ENCODE results near the gene PIWIL4. TPM values are rescaled to one million over a fixed set of nuclear protein-coding genes. Genes with fewer than 3 reads are reported as not detected.
A peak's percentile ranks its signal among the peaks of the same experiment; 100 is the strongest.

Gene PIWIL4
- total RNA-seq, 1 donor: 2.7 TPM

DNA sequence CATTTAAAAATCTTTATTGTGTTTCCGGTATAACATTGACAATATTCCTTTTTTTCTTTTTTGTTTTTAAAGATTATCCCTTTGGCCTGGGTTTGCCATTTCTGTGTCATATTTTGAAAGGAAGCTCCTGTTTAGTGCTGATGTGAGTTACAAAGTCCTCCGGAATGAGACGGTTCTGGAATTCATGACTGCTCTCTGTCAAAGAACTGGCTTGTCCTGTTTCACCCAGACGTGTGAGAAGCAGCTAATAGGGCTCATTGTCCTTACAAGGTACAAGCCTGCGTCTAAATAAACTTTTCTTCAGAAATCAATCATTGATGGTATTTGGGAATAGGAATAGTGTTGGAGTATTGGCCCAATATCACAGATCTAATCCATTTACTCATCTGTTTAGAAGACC is 19.8 kb downstream of the PIWIL4 start:
- H3K4me3 ChIP-seq (ENCODE audit: low read depth, low read length): no peak overlapping the region
- no peak for DNase-seq (ENCODE audit: low read depth)
- TF ChIP-seq, protein P1, sequence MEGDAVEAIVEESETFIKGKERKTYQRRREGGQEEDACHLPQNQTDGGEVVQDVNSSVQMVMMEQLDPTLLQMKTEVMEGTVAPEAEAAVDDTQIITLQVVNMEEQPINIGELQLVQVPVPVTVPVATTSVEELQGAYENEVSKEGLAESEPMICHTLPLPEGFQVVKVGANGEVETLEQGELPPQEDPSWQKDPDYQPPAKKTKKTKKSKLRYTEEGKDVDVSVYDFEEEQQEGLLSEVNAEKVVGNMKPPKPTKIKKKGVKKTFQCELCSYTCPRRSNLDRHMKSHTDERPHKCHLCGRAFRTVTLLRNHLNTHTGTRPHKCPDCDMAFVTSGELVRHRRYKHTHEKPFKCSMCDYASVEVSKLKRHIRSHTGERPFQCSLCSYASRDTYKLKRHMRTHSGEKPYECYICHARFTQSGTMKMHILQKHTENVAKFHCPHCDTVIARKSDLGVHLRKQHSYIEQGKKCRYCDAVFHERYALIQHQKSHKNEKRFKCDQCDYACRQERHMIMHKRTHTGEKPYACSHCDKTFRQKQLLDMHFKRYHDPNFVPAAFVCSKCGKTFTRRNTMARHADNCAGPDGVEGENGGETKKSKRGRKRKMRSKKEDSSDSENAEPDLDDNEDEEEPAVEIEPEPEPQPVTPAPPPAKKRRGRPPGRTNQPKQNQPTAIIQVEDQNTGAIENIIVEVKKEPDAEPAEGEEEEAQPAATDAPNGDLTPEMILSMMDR (IDR thresholded peaks at IDR 0.05; ENCODE audit: insufficient read depth, low read length): no peak

DNA sequence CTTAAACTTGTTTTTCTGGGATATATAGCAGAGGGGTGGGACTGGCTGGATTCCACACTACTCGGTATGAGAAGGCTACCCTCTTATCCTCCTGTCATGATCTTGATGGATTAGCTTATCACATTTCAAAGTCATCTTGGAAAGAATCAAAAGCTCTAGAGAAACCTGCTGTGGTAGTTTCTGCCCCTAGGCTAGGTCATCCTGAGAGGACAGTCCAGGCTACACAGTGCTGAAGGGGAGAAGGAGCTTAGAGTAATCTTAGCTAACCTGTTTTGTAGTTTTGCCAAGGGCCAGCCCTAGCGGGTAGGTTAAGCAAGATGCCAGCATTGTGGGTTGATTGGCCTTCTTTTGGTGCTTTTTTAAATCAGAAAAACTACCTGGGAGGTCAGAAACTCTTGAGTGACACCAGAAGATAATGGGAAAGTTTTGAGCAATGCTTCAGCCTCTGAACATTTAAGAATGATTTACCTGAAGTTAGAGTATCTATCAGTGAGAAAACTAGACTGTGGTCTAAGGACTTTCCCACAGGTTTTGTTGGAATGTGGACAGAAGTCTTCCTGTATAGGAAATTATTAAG is 21.3 kb downstream of the PIWIL4 start:
- DNase-seq (ENCODE audit: low read depth): no peak
- TF ChIP-seq, protein P1 (IDR thresholded peaks at IDR 0.05; ENCODE audit: insufficient read depth, low read length): no peak

DNA sequence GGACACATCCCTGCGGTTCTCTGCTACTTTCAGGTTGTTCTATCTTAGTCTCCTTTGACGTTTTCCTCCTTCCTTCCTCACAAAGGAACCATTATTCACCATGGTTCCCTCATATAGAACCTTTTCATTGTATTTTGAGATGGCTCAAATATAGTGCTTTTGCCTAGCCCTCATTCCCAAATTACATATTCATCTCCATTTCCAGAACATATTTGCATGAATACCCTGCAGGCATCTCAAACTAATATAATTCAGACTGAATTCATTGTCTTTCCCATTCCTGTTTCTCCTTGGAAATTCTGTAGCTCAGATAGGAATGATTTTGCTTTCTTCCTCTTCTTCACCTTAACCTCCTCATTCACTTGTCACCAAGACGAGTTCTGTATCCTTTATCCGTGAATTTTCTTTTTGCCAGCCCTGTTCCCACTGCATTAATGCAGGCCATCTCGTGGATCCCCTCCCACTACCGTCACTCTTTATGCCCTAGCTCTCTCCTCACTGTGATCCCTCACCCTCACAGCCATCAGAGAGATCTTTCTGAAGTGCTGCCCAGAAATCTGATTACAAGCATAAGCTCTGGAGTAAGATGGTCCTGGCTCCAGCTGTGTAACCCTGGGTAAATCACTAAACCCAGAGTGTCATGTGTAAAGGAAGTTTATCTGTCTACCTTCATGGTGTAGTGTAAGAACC is 23.3 kb downstream of the PIWIL4 start:
- no peak overlapping the region for H3K4me3 ChIP-seq (ENCODE audit: low read depth, low read length)
- TF ChIP-seq, protein P1 (IDR thresholded peaks at IDR 0.05; ENCODE audit: insufficient read depth, low read length): no peak
- no peak for DNase-seq (ENCODE audit: low read depth)

More for the DNA sequence above, 21.3 kb downstream of the PIWIL4 start:
- H3K4me3 ChIP-seq (ENCODE audit: low read depth, low read length): no peak overlapping the region

DNA sequence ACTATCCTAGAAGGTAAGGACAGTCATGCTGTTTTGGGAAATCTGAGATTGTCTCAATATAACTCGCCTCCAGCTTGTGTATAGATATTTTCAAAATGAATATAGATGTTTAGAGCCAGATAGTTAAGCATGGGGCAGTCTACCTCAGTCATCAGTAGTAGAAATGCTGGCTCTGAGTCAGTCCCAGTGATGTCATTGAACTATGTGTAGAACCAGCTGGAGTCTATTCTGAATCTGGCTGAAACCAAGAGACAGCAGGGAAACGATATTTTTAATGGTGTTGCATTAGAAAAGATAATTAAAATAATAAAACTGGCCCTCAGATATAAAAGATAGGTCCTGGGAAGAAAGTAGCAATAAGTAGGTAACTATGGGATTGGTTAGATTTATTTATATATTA is 25.9 kb downstream of the PIWIL4 start:
- peak; percentile 41 for DNase-seq (ENCODE audit: low read depth)

DNA sequence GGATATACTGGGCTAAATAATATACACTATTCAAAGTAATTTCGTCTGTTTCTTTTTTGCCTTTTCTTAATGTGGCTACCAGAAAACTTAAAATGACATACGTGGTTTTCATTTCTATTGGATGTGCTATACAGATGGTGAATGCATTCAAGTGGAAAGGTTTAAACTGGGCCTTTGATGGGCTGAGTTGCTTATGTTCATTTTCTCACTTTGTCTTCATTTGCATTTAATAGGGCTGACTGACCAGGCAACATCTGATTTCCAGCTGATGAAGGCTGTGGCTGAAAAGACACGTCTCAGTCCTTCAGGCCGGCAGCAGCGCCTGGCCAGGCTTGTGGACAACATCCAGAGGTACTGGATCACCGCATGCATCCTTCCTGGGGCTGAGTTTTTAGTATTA is 27.9 kb downstream of the PIWIL4 start:
- TF ChIP-seq, protein P1 (IDR thresholded peaks at IDR 0.05; ENCODE audit: insufficient read depth, low read length): no peak
- DNase-seq (ENCODE audit: low read depth): no peak
- H3K4me3 ChIP-seq (ENCODE audit: low read depth, low read length): no peak overlapping the region

More for the DNA sequence above, 25.9 kb downstream of the PIWIL4 start:
- TF ChIP-seq, protein P1 (IDR thresholded peaks at IDR 0.05; ENCODE audit: insufficient read depth, low read length): no peak
- H3K4me3 ChIP-seq (ENCODE audit: low read depth, low read length): no peak overlapping the region

DNA sequence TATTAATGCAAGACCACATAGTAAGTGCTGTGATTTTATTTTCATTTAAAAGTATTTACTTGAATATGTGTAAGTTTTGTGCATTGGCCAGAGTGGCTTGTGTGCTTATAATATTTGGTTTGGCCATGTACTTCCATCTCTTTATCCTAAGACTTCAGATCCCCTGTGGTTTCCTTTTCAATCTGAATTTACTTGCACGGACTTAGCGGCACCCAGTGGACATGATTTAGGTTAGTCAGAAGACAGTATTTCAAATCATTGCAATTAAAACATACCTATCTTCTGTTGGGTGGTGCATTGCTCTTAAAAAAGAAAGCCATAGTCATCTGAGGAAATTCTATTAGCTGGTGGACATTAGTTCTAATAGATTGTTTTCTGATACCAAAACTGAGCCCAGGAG is 30.7 kb downstream of the PIWIL4 start:
- no peak overlapping the region for H3K4me3 ChIP-seq (ENCODE audit: low read depth, low read length)
- TF ChIP-seq, protein P1 (IDR thresholded peaks at IDR 0.05; ENCODE audit: insufficient read depth, low read length): no peak
- DNase-seq (ENCODE audit: low read depth): peak; percentile 50
